NCI-H526 treated with DMSO at 0.1 percent for 48 hours (cell line): ENCODE results near the gene DIRAS1.
"Not testable (repeated sequence)": the region's sequence is repeated elsewhere in the genome, so short reads cannot be mapped to it uniquely, and the experiment has no call there.

ENCODE experiments used
- DNase-seq: peaks from one replicate; lab custom pipeline; 2025; lab: John Stamatoyannopoulos, UW

The DIRAS1 gene

DNA sequence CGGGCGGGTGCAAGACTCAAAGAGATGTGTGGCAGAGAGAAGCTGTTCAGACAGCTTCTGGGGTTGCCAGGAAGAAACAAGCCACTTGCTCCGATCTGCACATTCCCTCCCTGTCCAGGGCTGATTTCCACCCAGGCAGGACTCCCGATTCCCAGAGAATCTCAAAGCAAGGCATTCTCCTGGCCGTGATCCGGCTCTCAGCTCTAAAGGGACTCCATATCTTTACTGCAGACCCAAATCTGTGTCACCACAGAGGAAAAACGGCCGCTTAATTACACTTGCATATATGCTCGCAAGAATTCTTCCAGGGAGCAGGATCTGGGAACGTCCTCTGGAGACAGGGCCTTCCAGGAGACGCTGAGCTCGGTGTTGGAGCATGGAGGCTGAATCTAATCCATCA is 44.3 kb downstream of the DIRAS1 start:
- DNase-seq: no peak

GRCh38 chr19:2675892-2676291 is 45.3 kb downstream of the DIRAS1 start:
- no peak for DNase-seq

DNA sequence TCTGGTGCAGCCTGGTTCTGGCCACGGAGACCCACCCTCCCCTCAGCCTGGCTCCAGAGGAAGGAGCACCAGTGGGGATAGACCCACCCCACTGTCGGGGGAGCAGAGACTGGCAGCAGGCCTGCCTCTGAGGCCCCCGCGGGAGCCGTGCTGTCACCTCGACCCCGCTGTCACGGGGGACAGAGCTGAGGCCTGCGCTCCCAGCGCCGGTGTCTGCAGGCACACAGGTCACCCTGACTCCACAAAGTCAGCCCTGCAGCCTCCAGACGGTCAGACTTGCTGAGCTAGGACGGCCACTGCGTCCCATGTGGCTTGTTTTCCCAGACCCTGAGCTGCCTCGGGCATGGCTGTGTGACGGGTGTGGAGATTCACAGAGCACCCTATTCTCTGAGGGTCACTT is 51.0 kb downstream of the DIRAS1 start:
- no peak for DNase-seq

DNA sequence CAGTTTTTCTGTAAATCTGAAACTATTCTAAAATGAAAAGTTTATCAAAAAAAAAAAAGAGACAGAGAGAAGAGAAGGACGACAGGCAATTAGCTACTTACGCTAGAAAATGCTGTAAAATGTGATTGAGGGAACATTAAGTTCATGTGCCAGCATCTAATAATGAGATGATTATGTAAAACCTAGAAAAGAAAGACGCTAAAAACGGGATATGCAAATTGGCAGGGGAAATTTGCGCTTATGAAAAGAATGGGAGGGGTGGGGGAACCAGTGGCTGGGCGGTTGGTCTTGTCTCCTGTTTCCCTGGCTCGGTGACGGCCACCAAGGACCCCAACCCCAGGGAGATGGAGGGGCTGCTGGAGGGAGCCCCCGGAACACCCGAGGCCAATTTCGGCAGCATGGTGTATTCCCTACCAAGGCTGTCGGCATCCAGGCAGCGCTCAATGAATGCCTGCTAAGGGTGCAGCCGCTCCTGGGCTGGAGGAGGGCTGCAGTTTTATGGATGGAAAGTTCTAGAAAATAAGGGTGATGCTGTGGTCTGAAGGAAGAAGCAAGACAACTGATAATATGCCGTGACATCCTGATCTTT is 52.9 kb downstream of the DIRAS1 start:
- no peak for DNase-seq

GRCh38 chr19:2667349-2667748 is 53.8 kb downstream of the DIRAS1 start:
- not testable (repeated sequence) for DNase-seq

DNA sequence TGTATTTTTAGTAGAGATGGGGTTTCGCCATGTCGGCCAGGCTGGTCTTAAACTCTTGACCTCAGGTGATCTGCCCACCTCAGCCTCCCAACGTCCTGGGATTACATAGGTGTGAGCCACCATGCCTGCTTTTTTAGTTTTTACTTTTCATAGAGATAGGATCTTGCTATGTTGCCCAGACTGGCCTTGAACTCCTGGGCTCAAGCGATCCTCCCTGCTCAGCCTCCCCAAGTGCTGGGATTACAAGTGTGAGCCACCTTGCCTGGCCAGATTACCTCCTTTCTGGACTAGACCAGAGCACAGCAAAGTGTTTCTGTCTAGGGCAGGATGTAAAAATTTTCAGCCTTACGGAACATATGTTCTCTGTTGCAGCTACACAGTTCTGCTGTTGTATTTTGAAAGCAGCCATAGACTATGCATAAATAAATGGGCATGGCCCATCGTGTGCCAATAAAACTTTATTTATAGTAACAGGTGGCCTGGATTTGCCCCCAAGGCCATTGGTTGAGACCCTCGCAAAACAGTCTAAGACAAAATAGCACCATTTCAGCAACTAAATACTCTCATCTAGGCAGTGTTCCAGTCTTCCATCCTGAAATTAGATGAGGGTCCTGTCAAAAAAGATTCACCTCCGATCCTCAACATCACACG is 54.7 kb downstream of the DIRAS1 start:
- no peak for DNase-seq

- DNase-seq: no peak
Measured at GRCh38 chr19:2665103-2665502, 56.1 kb downstream of the DIRAS1 start.
